ENCODE data around the gene ZNF775.

- TF ChIP-seq POLR2A (IDR thresholded peaks at IDR 0.05) = no peak
- TF ChIP-seq CTCF (IDR thresholded peaks at IDR 0.05) = no peak
Measured at GRCh38 chr7:150385302-150385723, 6.2 kb downstream of the ZNF775 start.

Data from right lobe of liver (tissue), 4 donors.